Thyroid gland (tissue), 4 donors: ENCODE data around the gene PCSK2. TPM values are rescaled to one million over a fixed set of nuclear protein-coding genes. Genes with fewer than 3 reads are reported as not detected.

Experiments
- DNase-seq, 2 donors: peaks; one replicate each; pipeline ENCODE4 v3.0.0-alpha.2; 2019
- H3K27ac ChIP-seq, 3 donors: fragments of 200-600 bp; sonication (generic); 1 replicate in 2 of 3; 2 replicates in 1 of 3; pipeline ENCODE4 v1.5.1; 2016 to 2019; ENCODE audit warnings: mild to moderate bottlenecking in 1 of 3, moderate library complexity in 1 of 3
- H3K27me3 ChIP-seq: fragments of 200-600 bp; sonication (generic); one replicate; pipeline ENCODE4 v1.5.1; 2019
- H3K36me3 ChIP-seq, 2 donors: fragments of 200-600 bp; sonication (generic); one replicate each; pipeline ENCODE4 v1.5.1; 2016 to 2019
- H3K4me1 ChIP-seq, 2 donors: fragments of 200-600 bp; sonication (generic); one replicate each; pipeline ENCODE4 v1.5.1; 2017 to 2019
- H3K4me3 ChIP-seq, 3 donors: fragments of 200-600 bp; sonication (generic); replicated peaks in 1 of 3; 1 replicate in 2 of 3; 2 replicates in 1 of 3; pipeline ENCODE4 v1.5.1; 2016; ENCODE audit warnings: mild to moderate bottlenecking in 1 of 3
- H3K9me3 ChIP-seq: fragments of 200-600 bp; sonication (generic); one replicate; pipeline ENCODE4 v1.5.1; 2017
- POLR2A ChIP-seq, 2 donors: fragments of 450-650 bp; IDR thresholded peaks; one replicate each; pipeline ENCODE4 v1.6.1; 2017; ENCODE audit warnings: antibody characterized with exemption in 2 of 2, mild to moderate bottlenecking in 2 of 2, moderate library complexity in 1 of 2
- WGBS, 2 donors: methylation state at CpG; one replicate each; pipeline ENCODE4 v1.1.5; 2017; 5-methylcytosine and 5-hydroxymethylcytosine counted together
- intact Hi-C: fragments of 100-400 bp; cut with DNase I; formaldehyde crosslinking; loops from one replicate; pipeline ENCODE4 v1.15.1; 2023
- total RNA-seq, 4 donors: library from RNA; depleted of rRNA; stranded (reverse); fragments of >200 nt; gene quantifications; one replicate each; pipeline ENCODE4 v1.2.3, GENCODE V29; 2016
- TF ChIP-seq, protein P1 (sequence below), 6 experiments: fragments of 200-600 bp in 3 of 6; fragments of 450-650 bp in 3 of 6; sonication (generic) in 3 of 6; IDR thresholded peaks; one replicate each; pipeline ENCODE4 v1.5.1; 2016 to 2019; ENCODE audit warnings: antibody characterized with exemption in 6 of 6, mild to moderate bottlenecking in 2 of 6, inconsistent platforms in 1 of 6, moderate library complexity in 1 of 6

PCSK2 gene
- total RNA-seq, 4 donors from 2014 or later = 43.2 to 242 (median 112) TPM

DNA sequence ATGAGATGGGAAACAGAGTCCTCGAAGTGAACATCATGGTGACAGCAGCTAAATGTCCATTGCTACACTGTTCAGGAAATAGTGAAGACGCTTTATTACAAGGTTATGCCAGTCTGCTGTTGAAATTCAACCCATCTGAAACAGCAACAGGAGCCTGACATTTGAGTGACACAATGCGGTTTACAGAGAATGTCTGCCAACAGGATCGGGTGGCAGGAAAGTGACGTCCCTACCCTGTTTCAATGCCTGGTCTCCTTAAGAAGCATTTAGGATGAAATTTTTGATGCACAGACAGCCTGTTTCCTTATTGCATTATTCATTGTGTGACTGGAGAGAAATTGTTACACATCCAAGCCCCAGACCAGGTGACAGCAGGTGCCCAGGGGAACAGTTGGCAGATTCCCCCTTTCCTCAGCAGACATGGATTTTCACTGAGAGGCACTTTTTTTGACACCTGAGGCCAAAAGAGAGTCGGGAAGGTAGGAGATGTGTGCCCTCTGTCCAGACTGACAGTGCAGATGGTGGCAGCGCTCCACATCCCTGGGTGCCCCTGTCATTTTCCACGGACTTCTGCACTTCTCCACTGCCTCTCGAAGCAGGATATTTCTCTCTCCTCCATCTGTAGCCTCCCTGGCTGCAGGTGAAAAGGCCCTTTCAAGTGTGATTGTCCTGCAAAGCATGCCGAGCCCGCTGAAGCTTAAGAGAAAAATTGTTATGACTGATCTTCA, 216.5 kb downstream of the PCSK2 start:
- no peak for DNase-seq
- WGBS, 2 donors = 78% methylated on average over 11 of the region's 11 CpGs
- Histone ChIP-seq H3K4me3 (no peak overlapping the region), H3K36me3 (no peaks in the 10 kb centered on the region), H3K27ac (no peak overlapping the region), H3K4me1 (no peaks in the 10 kb centered on the region), H3K9me3 (no peaks in the 10 kb centered on the region), H3K27me3 (no peaks in the 10 kb centered on the region)
- no peak for TF ChIP-seq POLR2A (IDR thresholded peaks at IDR 0.05)
- TF ChIP-seq, protein P1, sequence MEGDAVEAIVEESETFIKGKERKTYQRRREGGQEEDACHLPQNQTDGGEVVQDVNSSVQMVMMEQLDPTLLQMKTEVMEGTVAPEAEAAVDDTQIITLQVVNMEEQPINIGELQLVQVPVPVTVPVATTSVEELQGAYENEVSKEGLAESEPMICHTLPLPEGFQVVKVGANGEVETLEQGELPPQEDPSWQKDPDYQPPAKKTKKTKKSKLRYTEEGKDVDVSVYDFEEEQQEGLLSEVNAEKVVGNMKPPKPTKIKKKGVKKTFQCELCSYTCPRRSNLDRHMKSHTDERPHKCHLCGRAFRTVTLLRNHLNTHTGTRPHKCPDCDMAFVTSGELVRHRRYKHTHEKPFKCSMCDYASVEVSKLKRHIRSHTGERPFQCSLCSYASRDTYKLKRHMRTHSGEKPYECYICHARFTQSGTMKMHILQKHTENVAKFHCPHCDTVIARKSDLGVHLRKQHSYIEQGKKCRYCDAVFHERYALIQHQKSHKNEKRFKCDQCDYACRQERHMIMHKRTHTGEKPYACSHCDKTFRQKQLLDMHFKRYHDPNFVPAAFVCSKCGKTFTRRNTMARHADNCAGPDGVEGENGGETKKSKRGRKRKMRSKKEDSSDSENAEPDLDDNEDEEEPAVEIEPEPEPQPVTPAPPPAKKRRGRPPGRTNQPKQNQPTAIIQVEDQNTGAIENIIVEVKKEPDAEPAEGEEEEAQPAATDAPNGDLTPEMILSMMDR (IDR thresholded peaks at IDR 0.05) = no peak
- intact Hi-C loops = no loop called here

DNA sequence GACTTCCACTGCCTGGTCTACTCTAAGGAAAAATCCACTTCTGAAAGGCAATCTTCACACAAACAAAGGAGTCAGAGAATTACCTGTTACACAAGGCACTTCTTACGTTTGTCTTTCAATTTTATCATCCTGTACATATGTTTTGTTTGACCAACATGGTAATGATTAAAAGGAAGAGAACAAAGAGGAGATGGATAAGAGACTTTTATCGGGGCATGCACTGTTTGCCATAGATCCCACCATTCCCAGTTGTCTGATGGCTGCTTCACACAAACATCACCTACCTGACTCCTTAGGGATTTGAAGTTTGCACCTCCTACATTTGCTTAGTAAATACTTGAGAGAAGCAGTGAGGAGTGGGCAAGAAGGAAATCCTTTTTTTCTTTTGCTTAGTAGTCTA, 217.3 kb downstream of the PCSK2 start:
- Histone ChIP-seq H3K27me3 (no peaks in the 10 kb centered on the region), H3K27ac (no peak overlapping the region), H3K4me1 (no peaks in the 10 kb centered on the region), H3K4me3 (no peak overlapping the region), H3K9me3 (no peaks in the 10 kb centered on the region), H3K36me3 (no peaks in the 10 kb centered on the region)
- intact Hi-C loops = no loop called here
- TF ChIP-seq, protein P1 (IDR thresholded peaks at IDR 0.05) = no peak
- TF ChIP-seq POLR2A (IDR thresholded peaks at IDR 0.05) = no peak
- DNase-seq = no peak
- 65 to 72% methylated on average over 2 of the region's 2 CpGs for WGBS, 2 donors

DNA sequence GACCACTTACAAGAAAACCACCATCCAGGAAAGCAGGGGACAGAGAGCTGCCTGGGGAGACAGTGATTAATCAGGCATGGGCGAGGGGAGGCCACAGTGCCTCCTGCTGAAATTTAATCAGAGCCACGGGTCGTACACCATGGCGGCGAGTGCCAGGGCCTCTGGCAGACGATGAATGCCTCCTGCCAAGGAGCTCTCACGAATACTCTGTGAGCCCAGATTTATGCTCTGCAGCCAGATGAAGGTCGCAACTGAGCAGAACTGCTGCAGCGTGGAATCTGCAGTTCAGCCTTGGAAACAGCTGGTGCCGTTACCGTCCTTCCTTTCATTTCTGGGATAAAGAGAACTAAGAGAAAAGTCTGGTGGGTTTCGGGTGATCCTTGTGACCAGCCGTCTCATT, 218.7 kb downstream of the PCSK2 start:
- no peak for DNase-seq
- no peak overlapping the region for H3K4me3 ChIP-seq
- WGBS, 2 donors = 92% methylated on average over 11 to 12 of the region's 13 CpGs
- H3K36me3 ChIP-seq = no peaks in the 10 kb centered on the region
- H3K4me1 ChIP-seq = no peaks in the 10 kb centered on the region
- H3K27ac ChIP-seq = no peak overlapping the region
- no peaks in the 10 kb centered on the region for H3K27me3 ChIP-seq
- TF ChIP-seq POLR2A (IDR thresholded peaks at IDR 0.05) = no peak
- TF ChIP-seq, protein P1 (IDR thresholded peaks at IDR 0.05) = no peak
- no peaks in the 10 kb centered on the region for H3K9me3 ChIP-seq
- intact Hi-C loops = no loop called here

DNA sequence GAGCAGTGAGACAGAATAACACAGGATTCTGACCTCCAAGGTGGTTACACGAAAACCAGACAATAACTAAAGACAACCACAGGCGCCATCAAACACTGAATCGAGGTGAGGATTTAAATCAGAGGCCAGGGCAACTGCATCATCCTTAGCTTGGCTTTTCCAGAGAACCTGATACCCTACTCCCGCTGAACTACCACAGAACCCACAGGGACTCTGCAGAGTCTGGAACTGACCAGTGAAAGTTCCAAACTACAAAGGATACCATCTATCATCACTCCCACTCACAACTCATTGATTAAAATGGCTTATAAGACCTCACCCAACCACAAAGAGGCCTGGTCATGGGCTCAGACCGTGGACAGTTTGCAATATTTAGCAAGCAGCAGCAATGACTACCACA, 219.3 kb downstream of the PCSK2 start:
- intact Hi-C loops = no loop called here
- Histone ChIP-seq H3K27me3 (no peaks in the 10 kb centered on the region), H3K4me3 (no peak overlapping the region), H3K36me3 (no peaks in the 10 kb centered on the region), H3K27ac (no peak overlapping the region), H3K9me3 (no peaks in the 10 kb centered on the region), H3K4me1 (no peaks in the 10 kb centered on the region)
- WGBS, 2 donors = 82 to 83% methylated on average over 5 of the region's 5 CpGs
- no peak for DNase-seq
- TF ChIP-seq, protein P1 (IDR thresholded peaks at IDR 0.05) = no peak
- TF ChIP-seq POLR2A (IDR thresholded peaks at IDR 0.05) = no peak

DNA sequence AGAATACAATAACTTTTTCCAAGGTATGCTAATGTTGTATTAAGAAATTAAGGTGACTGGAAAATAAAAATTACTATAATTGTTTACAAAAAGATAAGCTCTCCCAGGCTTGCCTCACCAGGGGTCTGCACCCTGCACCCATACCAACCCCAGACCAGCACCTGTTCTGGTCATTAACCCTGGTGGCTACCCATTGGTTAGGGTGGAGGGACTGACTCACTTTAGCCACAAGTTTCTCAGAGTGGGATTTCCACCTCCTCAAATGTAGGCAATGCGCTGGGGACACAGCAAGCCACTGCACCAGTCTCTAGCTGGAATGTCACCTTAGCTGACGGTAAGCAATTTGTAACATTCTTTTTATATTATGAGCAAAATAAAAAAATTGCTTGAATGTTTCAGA, 221.2 kb downstream of the PCSK2 start:
- DNase-seq = no peak
- H3K27me3 ChIP-seq = no peaks in the 10 kb centered on the region
- no peaks in the 10 kb centered on the region for H3K36me3 ChIP-seq
- no peaks in the 10 kb centered on the region for H3K4me1 ChIP-seq
- 91 to 97% methylated on average over 2 of the region's 2 CpGs for WGBS, 2 donors
- TF ChIP-seq POLR2A (IDR thresholded peaks at IDR 0.05) = no peak
- TF ChIP-seq, protein P1 (IDR thresholded peaks at IDR 0.05) = no peak
- no peak overlapping the region for H3K4me3 ChIP-seq
- no peaks in the 10 kb centered on the region for H3K9me3 ChIP-seq
- intact Hi-C loops = no loop called here
- H3K27ac ChIP-seq = no peak overlapping the region
